Measurements from ENCODE around the gene ZNF287. TPM values are rescaled to one million over a fixed set of nuclear protein-coding genes. Genes with fewer than 3 reads are reported as not detected.

Gene ZNF287
- total and polyA plus RNA-seq, 2 donors (not counting 1 experiment from before 2014, with no cell fraction given): 6.6 to 6.7 TPM

DNA sequence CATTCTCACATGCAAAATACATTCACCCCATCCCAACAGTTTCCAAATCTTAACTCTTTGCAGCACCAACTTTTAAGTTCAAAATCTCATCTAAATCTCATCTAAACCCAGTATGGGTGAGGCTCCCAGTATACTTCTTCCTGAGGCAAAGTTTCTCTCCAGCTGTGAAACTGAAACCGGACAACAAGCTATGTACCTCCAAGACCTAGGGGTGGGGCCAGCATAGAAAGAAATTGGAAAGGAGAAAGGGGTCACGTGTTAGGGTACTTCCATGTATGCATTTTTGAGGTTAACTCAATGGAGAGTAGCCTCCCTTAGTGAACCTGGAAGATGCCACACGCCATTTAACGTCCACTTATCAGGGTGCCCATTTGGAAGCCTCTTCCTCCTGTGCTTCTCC lies 53.1 kb downstream of the ZNF287 start:
- Histone ChIP-seq H3K27ac (ENCODE audit: insufficient read depth, low read length) (no peak overlapping the region), H2AFZ (ENCODE audit: low read length) (peak overlapping the region; percentile 68), H4K20me1 (ENCODE audit: control insufficient read depth, extremely low read depth, insufficient read depth, low read length) (no peaks in the 10 kb centered on the region), H3K36me3 (ENCODE audit: control insufficient read depth, insufficient read depth, low read length) (no peaks in the 10 kb centered on the region), H3K27me3 (ENCODE audit: control insufficient read depth, insufficient read depth, low read length) (peaks cover 3% of the 10 kb centered on the region), H3K4me3 (replicated peaks in 1 of 4; ENCODE audit: control extremely low read depth in 1 of 4, insufficient read depth in 1 of 4, low read depth in 3 of 4, low read length in 4 of 4) (no peak overlapping the region), H3K4me1 (ENCODE audit: control insufficient read depth, extremely low read depth, insufficient read depth, low read length) (peaks cover 8% of the 10 kb centered on the region), H3K9me3 (ENCODE audit: control insufficient read depth, insufficient read depth, low read depth, low read length) (no peaks in the 10 kb centered on the region), H3K9ac (ENCODE audit: insufficient read depth, low read length) (no peak overlapping the region), H3K79me2 (ENCODE audit: control insufficient read depth, insufficient read depth, low read length) (no peaks in the 10 kb centered on the region), H3K4me2 (ENCODE audit: extremely low read depth, insufficient read depth, low read length) (no peak overlapping the region)
- no peak for DNase-seq (ENCODE audit: low read depth in 2 of 2)
- TF ChIP-seq, protein P1, sequence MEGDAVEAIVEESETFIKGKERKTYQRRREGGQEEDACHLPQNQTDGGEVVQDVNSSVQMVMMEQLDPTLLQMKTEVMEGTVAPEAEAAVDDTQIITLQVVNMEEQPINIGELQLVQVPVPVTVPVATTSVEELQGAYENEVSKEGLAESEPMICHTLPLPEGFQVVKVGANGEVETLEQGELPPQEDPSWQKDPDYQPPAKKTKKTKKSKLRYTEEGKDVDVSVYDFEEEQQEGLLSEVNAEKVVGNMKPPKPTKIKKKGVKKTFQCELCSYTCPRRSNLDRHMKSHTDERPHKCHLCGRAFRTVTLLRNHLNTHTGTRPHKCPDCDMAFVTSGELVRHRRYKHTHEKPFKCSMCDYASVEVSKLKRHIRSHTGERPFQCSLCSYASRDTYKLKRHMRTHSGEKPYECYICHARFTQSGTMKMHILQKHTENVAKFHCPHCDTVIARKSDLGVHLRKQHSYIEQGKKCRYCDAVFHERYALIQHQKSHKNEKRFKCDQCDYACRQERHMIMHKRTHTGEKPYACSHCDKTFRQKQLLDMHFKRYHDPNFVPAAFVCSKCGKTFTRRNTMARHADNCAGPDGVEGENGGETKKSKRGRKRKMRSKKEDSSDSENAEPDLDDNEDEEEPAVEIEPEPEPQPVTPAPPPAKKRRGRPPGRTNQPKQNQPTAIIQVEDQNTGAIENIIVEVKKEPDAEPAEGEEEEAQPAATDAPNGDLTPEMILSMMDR (conservative IDR thresholded peaks at IDR 0.05 in 1 of 2, IDR thresholded peaks at IDR 0.05 in 1 of 2; ENCODE audit: low read depth in 1 of 2, low read length in 2 of 2): no peak
- TF ChIP-seq EZH2 (IDR thresholded peaks at IDR 0.05; ENCODE audit: low read length, missing control alignments): no peak

DNA sequence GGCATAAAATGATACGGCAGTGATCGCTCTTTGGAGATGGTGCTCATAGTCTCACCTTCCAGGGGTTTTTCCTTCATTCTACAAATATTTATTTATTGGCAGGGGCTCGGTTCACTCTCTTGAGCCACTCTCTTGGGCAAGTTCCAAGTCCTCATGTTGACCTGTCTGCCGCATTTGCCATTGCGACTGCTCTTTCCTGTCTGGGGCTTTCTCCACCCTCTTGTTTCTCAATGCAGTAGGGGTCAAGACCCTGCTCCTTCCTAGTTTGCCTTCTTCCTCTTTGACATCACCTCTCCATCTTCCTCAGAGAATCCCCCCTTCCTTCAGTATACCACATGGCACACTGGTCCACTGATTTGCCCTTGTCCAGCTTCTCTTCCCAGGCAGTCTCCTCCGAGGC lies 55.1 kb downstream of the ZNF287 start:
- Histone ChIP-seq H2AFZ (ENCODE audit: low read length) (no peak overlapping the region), H3K27ac (ENCODE audit: insufficient read depth, low read length) (no peak overlapping the region), H3K4me1 (ENCODE audit: control insufficient read depth, extremely low read depth, insufficient read depth, low read length) (peaks cover 8% of the 10 kb centered on the region), H3K27me3 (ENCODE audit: control insufficient read depth, insufficient read depth, low read length) (peaks cover 3% of the 10 kb centered on the region), H3K36me3 (ENCODE audit: control insufficient read depth, insufficient read depth, low read length) (no peaks in the 10 kb centered on the region), H3K79me2 (ENCODE audit: control insufficient read depth, insufficient read depth, low read length) (no peaks in the 10 kb centered on the region), H4K20me1 (ENCODE audit: control insufficient read depth, extremely low read depth, insufficient read depth, low read length) (no peaks in the 10 kb centered on the region), H3K9ac (ENCODE audit: insufficient read depth, low read length) (no peak overlapping the region), H3K4me3 (replicated peaks in 1 of 4; ENCODE audit: control extremely low read depth in 1 of 4, insufficient read depth in 1 of 4, low read depth in 3 of 4, low read length in 4 of 4) (no peak overlapping the region), H3K4me2 (ENCODE audit: extremely low read depth, insufficient read depth, low read length) (no peak overlapping the region), H3K9me3 (ENCODE audit: control insufficient read depth, insufficient read depth, low read depth, low read length) (no peaks in the 10 kb centered on the region)
- TF ChIP-seq EZH2 (IDR thresholded peaks at IDR 0.05; ENCODE audit: low read length, missing control alignments): no peak
- TF ChIP-seq, protein P1 (conservative IDR thresholded peaks at IDR 0.05 in 1 of 2, IDR thresholded peaks at IDR 0.05 in 1 of 2; ENCODE audit: low read depth in 1 of 2, low read length in 2 of 2): no peak
- DNase-seq (ENCODE audit: low read depth in 2 of 2): no peak

DNA sequence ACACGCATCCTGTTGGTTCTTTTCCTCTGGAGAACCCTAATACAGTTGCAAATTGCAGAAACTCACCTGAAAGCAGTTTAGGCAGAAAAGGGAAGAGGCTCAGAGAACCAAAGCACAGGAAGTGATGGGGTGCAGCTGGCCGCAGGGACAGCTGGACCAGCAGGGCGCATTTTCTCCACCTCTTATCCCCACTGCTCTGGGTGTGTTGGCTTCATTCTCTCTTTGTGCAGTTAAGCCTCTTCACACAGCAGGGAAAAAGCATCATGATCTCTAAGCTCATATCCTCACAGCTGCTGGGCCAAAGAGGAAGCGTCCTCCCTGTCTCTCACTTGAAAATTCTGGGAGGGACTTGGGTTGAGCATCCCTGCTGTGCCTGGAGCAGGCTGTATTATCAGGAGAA lies 57.0 kb downstream of the ZNF287 start:
- Histone ChIP-seq H3K27ac (ENCODE audit: insufficient read depth, low read length) (no peak overlapping the region), H3K27me3 (ENCODE audit: control insufficient read depth, insufficient read depth, low read length) (peaks cover 3% of the 10 kb centered on the region), H3K4me2 (ENCODE audit: extremely low read depth, insufficient read depth, low read length) (no peak overlapping the region), H3K36me3 (ENCODE audit: control insufficient read depth, insufficient read depth, low read length) (no peaks in the 10 kb centered on the region), H3K4me3 (replicated peaks in 1 of 4; ENCODE audit: control extremely low read depth in 1 of 4, insufficient read depth in 1 of 4, low read depth in 3 of 4, low read length in 4 of 4) (no peak overlapping the region), H2AFZ (ENCODE audit: low read length) (no peak overlapping the region), H4K20me1 (ENCODE audit: control insufficient read depth, extremely low read depth, insufficient read depth, low read length) (no peaks in the 10 kb centered on the region), H3K9me3 (ENCODE audit: control insufficient read depth, insufficient read depth, low read depth, low read length) (no peaks in the 10 kb centered on the region), H3K79me2 (ENCODE audit: control insufficient read depth, insufficient read depth, low read length) (no peaks in the 10 kb centered on the region), H3K9ac (ENCODE audit: insufficient read depth, low read length) (no peak overlapping the region), H3K4me1 (ENCODE audit: control insufficient read depth, extremely low read depth, insufficient read depth, low read length) (peaks cover 6% of the 10 kb centered on the region)
- TF ChIP-seq, protein P1 (conservative IDR thresholded peaks at IDR 0.05 in 1 of 2, IDR thresholded peaks at IDR 0.05 in 1 of 2; ENCODE audit: low read depth in 1 of 2, low read length in 2 of 2): no peak
- TF ChIP-seq EZH2 (IDR thresholded peaks at IDR 0.05; ENCODE audit: low read length, missing control alignments): no peak
- no peak for DNase-seq (ENCODE audit: low read depth in 2 of 2)
